22Rv1 (cell line): ENCODE measurements around the gene CLEC4G.

Source experiments
- H3K27ac ChIP-seq: fragments of 450-650 bp; 2 replicates; pipeline ENCODE4 v1.5.1; 2017
- ZFX ChIP-seq: fragments of 450-650 bp; IDR thresholded peaks from 2 replicates; pipeline ENCODE4 v1.6.1; 2017; ENCODE audit warnings: antibody characterized with exemption, borderline replicate concordance
- TF ChIP-seq, protein P1 (sequence below): fragments of 450-650 bp; IDR thresholded peaks from 2 replicates; pipeline ENCODE4 v1.5.1; 2017; ENCODE audit warnings: mild to moderate bottlenecking

CLEC4G gene

DNA sequence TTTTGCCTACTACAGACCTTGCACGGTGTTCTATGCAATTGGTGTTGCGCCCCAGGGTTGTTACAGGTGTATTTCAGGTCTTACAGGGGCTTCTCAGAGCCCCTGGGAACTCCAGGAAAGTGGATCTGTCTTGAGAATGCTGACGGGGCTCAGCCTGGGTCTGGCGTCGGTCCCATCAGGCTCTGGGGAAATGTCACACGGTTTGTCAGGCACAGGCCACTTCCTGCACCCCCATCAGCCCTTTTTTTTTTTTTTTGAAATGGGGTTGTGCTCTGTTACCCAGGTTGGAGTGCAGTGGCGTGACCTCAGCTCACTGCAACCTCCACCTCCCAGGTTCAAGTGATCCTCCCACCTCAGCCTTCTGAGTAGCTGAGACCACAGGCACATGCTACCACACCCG is 13.2 kb downstream of the CLEC4G start:
- TF ChIP-seq, protein P1, sequence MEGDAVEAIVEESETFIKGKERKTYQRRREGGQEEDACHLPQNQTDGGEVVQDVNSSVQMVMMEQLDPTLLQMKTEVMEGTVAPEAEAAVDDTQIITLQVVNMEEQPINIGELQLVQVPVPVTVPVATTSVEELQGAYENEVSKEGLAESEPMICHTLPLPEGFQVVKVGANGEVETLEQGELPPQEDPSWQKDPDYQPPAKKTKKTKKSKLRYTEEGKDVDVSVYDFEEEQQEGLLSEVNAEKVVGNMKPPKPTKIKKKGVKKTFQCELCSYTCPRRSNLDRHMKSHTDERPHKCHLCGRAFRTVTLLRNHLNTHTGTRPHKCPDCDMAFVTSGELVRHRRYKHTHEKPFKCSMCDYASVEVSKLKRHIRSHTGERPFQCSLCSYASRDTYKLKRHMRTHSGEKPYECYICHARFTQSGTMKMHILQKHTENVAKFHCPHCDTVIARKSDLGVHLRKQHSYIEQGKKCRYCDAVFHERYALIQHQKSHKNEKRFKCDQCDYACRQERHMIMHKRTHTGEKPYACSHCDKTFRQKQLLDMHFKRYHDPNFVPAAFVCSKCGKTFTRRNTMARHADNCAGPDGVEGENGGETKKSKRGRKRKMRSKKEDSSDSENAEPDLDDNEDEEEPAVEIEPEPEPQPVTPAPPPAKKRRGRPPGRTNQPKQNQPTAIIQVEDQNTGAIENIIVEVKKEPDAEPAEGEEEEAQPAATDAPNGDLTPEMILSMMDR, result no peak
- TF ChIP-seq ZFX, result no peak
- H3K27ac ChIP-seq, result no peak overlapping the region

DNA sequence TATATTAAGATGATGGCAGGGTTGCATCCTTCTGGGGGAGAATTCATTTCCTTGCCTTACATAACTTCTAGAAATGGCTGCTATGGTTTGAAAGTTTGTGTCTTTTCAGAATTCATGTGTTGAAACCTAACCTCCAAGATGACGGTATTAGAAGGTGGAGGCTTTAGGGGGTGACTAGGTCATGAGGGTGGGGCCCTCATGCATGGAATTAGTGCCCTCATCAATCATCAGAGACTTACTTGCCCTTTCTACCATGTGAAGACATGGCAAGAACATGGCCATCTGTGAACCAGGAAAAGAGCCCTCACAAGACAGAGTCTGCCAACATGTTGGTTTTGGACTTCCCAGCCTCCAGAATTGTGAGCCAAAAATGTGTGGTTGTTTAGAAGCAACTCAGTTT is 15.1 kb downstream of the CLEC4G start:
- no peak overlapping the region for H3K27ac ChIP-seq
- TF ChIP-seq ZFX, result no peak
- TF ChIP-seq, protein P1, result no peak

DNA sequence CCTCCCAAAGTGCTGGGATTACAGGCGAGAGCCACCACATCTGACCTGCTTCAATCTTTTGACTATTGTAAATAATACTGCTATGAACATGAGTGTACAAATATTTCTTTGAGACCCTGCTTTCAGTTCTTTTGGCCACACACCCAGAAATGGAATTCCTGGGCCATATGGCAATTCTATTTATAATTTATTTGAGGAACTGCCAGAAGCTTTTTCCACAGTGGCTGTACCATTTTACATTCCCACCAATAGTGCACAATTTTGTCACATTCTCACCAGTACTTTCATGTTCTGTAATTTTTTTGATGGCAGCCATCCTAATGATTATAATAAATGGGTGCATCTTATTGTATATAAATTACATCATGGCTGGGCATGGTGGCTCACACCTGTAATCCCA is 16.2 kb downstream of the CLEC4G start:
- TF ChIP-seq, protein P1, result no peak
- TF ChIP-seq ZFX, result no peak
- no peak overlapping the region for H3K27ac ChIP-seq

DNA sequence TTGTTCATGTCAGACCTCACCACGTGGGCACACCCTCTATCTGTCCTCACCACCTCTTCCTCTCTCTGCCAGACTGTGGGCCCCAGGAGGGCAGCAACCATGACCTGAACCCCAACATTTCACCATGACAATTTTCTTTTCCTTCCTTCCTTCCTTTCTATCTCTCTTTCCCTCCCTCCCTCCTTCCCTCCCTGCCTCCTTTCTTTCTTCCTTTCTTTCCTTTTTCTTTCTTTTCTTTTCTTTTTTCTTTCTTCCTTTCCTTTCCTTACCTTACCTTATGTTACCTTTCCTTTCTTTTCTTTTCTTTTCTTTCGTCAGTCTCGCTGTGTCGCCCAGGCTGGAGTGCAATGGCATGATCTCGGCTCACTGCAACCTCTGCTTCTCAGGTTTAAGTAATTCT is 21.3 kb downstream of the CLEC4G start:
- TF ChIP-seq, protein P1, result no peak
- TF ChIP-seq ZFX, result no peak
- no peak overlapping the region for H3K27ac ChIP-seq

DNA sequence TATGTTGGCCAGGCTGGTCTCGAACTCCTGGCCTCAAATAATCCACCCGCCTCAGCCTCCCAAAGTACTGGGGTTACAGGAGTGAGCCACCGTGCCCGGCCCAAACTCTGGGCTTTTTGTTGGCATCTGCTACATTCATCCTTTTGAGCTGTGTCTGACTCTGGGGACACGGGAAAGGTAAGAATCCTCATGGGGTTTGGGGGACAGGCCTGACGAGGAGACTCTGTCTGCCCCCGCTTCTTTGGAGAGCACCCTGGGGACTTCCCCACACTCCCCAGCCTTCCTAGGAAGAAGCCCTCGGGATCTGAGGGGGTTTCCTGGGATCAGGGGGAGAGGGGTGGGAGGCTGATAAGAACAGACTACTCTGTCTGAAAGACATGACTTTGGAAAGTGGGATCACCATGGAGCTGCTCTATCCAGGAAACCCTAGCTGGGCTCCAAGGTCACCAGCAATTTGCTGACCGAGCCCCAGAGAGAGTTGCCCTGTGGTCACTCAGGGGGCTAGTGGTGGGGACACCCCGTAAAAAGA is 21.9 kb downstream of the CLEC4G start:
- no peak overlapping the region for H3K27ac ChIP-seq
- TF ChIP-seq ZFX, result no peak
- TF ChIP-seq, protein P1, result no peak

DNA sequence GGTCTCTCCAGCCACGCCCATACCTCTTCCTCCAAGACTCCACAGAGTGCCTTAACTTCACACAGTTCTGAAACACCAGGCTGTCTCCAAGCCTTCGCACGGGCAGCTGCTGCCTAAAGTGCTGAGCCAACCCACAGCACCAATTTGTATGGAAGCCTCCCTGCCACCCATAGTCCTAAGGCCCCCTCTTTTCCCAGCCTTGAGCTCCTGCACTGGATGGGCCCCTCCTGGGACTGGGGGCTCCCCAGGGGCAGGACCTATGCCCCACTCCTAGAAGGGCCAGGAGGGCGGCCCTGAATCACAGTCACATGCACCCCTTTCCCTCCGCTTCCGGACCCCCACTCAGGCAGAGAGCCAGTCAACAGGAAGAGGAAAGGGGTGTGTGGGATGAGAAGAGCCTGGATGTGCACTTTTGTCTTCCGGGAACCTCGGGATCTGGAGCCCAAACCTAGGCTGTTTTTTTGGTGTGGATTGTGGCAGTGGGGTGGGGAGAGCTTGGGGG is 24.9 kb downstream of the CLEC4G start:
- H3K27ac ChIP-seq, result no peak overlapping the region
- TF ChIP-seq, protein P1, result no peak
- no peak for TF ChIP-seq ZFX

DNA sequence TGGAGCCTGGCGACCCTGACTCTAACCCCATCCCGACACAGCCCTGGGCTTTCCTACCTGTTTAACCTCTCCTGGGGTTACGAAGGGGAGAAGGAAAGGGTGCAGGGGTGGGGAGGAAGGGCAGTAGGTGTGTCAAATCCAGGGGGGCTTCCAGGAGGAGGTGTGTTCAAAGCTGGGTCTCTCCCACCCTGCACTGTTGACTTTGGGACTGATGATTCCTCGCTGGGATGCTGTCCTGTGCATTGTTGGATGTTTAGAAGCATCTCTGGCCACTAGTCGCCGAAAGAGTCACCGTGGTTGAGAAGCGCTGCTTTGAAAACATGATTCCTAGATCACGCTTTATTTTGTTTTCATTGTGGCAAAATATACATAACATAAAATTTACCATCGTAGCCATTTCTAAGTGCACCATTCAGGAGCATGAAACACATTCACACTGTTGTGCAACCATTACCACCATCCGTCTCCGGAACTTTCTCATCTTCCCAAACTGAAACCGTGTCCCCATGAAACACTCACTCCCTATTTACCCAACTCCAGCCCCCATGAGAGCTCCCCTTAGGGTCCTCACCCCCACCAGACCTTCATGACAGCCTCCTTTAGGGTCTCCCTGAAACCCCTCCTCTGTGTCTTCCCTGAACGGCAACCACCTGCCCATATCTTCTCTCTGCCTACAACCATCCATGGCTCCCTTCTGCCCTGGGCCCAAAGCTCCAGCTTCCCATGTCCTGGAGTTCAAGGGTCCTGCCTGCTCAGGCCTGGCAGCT is 25.5 kb downstream of the CLEC4G start:
- no peak overlapping the region for H3K27ac ChIP-seq
- TF ChIP-seq, protein P1, result no peak
- TF ChIP-seq ZFX, result no peak
